ENCODE results near the gene ABHD2.

- TF ChIP-seq EP300 (IDR thresholded peaks at IDR 0.05) (no peak), POLR2A (IDR thresholded peaks at IDR 0.05; ENCODE audit: low read depth) (no peak)
- TF ChIP-seq, protein P1, sequence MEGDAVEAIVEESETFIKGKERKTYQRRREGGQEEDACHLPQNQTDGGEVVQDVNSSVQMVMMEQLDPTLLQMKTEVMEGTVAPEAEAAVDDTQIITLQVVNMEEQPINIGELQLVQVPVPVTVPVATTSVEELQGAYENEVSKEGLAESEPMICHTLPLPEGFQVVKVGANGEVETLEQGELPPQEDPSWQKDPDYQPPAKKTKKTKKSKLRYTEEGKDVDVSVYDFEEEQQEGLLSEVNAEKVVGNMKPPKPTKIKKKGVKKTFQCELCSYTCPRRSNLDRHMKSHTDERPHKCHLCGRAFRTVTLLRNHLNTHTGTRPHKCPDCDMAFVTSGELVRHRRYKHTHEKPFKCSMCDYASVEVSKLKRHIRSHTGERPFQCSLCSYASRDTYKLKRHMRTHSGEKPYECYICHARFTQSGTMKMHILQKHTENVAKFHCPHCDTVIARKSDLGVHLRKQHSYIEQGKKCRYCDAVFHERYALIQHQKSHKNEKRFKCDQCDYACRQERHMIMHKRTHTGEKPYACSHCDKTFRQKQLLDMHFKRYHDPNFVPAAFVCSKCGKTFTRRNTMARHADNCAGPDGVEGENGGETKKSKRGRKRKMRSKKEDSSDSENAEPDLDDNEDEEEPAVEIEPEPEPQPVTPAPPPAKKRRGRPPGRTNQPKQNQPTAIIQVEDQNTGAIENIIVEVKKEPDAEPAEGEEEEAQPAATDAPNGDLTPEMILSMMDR (IDR thresholded peaks at IDR 0.05) = no peak
These were observed 7.3 kb downstream of the ABHD2 start for GRCh38 chr15:89095556-89095955.

Data from esophagus muscularis mucosa (tissue), 4 donors.